CD4-positive, alpha-beta T cell treated with Interleukin-6 for 4 hours (primary cell): ENCODE data around the gene FRMPD3.
"Not testable (repeated sequence)": the region's sequence is repeated elsewhere in the genome, so short reads cannot be mapped to it uniquely, and the experiment has no call there.

Experiments
- DNase-seq: peaks from one replicate; pipeline ENCODE4 v3.0.0-alpha.2; 2020; ENCODE audit warnings: mixed read lengths

FRMPD3 gene

GRCh38 chrX:107448998-107449835 is at the start of gene FRMPD3:
Gene FRMPD3 (plus strand): TSS chrX:107449652. CDS start chrX:107526589, 76,937 bp downstream.
- DNase-seq = no peak

DNA sequence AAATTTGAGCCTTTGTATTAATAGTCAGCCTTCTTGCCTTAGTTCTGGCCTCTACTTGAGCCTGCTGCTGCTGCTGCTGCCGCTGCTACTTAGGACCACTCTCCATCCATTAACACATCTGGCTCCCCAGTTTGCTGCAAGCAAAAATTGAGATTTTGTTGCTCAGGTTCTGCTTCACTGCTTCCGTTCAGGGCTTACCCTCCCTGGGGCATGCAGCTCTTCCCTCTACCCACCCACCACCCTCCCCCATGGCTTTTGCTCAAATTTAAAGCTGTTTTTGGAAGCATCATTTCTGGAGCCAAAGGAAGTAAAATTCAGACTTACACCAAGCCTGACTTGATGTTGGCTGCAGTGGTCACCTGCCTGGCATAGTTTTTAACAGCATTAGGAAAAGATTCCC is 28.9 kb upstream of the FRMPD3 start:
- DNase-seq = no peak

DNA sequence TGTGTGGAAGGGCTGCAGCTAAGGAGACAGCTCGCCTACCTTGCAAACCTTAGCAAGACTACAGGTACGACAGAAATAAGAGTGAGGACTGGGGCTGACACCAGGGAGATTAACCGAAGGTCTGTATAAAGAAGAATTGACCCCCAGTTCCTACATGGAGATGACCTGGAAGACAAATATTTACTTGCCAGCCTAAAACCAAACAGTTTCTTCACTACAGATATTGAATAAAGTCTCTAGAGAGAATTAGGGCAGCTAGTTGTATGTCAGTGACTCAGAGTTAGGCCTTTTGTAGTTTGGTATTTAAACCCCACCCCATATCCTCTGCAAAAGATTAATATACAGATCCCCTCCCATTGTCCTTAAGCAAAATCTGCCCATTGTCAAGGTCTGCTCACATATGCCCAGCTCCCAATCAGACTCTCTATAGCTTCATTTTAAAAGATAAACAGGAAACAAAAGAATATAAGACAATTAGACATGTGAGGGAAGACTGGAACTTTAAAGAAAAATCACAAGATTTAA is 28.1 kb upstream of the FRMPD3 start:
- no peak for DNase-seq

DNA sequence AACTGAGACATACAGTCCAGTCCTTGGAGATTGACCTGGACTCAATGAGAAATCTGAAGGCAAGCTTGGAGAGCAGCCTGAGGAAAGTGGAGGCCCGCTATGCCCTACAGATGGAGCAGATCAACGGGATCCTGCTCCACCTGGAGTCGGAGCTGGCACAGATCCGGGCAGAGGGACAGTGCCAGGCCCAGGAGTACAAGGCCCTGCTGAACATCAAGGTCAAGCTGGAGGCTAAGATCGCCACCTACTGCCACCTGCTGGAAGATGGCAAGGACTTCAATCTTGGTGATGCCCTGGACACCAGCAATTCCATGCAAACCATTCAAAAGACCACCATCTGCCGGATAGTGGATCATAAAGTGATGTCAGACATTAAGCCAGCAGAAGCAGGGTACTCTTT is 20.4 kb upstream of the FRMPD3 start:
- peak; percentile 49 for DNase-seq

DNA sequence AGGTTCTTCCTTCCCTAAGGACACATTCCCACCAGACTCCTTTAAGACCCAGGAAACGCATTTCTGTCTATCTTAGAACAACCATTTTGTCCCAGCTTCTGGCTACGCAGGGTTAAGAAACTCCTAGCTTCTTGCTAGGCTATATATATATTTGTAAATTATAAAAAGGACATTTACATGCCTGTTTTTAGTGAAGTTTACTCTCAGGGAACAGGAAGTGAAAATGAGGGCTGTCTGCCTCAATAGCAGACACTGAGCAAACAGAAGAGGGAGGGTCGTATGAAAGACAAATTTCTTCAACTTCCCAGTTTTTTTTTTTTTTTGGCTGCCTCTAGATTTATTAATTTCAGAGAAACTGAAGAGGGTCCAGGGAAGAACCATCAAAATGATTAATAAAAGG is 9.3 kb upstream of the FRMPD3 start:
- DNase-seq = no peak

GRCh38 chrX:107440692-107441091 is 8.8 kb upstream of the FRMPD3 start:
- no peak for DNase-seq

DNA sequence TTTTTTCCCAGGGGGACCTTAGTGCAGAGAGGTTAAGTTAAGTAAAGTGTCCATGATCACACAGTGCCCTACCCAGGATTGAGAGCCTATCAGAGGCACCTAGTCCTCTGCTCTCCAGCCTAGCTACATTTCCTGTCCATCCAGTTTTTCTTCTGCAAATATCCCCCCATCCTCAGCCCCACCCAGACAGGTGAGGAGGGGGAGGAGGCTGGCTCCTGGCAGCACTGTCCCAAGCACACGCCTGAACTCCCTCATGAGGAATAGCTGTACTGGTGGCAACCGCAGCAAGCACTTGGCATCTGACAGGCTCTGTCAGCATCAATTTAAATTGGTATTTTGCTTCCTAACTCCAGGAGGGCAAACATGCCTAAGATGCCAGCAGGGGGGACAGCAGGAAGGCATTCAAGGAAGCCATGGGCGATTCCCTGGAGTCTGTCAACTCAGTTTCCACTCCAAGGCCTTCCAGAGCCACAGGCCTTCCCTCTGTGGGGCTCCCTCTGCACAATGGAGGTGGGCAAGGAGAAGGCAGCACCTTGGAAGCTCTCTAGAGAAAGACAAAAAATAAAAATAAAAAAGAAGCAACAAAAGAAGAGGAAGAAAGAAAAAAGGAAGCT is 6.4 kb upstream of the FRMPD3 start:
- no peak for DNase-seq

DNA sequence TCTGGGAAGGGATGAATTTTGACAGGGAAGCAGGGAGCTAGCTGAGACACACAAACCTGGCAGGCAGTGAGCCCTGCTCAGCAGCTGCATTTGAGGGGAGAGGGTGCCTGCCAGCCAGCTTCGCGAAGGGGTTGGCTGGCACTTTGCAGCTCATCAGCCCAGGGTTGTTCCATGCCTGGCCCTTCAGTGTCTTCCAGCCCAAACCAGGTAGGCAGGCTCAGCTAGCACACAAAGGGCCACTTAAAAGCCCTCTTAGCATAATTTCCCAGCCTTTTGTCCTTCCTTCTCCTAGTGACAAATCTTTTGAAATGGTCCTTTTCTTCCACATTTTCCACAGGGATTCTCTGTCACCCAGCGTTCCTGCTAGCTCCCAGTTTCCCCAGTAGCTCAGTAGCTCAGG is 4.3 kb upstream of the FRMPD3 start:
- no peak for DNase-seq

DNA sequence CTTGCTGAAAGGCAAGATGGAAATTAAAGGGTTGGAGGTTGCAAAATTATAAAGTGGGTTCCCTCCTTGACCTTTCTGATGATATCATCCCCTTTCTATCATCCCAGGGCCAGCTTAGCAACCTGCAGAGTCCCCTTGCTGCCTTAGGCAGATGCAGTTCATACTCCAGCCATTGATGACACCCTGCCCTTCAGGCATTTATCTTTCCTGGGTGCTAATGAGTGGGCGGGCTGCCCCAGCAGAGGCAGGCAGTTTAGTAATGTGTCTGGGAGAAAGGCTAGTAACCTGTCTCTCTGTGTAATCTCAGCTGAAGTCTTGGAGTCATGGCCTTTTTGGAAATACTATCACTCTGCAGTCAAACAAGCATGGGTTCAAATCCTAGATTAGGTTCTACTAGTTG is 3.8 kb upstream of the FRMPD3 start:
- DNase-seq = no peak

DNA sequence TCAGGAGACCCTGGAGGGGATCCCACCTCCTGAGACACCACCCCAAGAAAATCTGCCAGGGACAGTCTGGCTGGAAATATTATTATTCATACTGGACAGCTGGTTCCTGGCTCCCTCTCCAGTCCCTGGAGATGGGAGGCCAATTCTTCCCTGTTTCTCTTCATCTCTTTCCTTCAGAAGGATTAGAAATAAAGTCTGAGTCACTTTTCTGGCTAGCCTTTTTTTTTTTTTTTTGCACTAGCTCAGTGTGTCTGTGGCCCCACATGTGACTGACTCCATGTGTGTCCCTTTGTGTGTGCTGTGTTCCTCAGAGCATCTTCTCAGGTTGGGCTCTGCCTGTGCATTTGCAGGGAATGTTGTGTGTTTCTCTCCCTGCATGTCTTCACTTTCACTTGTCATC is 1.8 kb upstream of the FRMPD3 start:
- DNase-seq = no peak

DNA sequence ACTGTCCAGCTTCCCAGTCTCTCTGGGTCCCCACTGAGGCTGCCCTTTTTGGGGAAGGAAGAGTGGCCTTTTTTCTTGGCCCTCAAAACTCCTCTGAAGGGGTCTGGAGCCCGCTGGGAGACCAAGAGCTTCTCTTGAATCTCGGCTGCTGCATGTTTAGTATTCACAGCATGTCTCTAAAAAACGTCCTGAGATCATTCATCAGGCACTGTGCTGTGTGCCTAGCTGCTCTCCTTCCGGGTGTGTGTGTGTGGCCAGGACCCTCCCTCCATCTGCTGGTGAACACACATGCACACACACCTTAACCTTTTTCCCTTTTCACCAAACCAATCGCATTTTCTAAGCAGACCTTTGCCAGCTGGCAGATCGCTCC is 841 bp upstream of the FRMPD3 start:
- no peak for DNase-seq

DNA sequence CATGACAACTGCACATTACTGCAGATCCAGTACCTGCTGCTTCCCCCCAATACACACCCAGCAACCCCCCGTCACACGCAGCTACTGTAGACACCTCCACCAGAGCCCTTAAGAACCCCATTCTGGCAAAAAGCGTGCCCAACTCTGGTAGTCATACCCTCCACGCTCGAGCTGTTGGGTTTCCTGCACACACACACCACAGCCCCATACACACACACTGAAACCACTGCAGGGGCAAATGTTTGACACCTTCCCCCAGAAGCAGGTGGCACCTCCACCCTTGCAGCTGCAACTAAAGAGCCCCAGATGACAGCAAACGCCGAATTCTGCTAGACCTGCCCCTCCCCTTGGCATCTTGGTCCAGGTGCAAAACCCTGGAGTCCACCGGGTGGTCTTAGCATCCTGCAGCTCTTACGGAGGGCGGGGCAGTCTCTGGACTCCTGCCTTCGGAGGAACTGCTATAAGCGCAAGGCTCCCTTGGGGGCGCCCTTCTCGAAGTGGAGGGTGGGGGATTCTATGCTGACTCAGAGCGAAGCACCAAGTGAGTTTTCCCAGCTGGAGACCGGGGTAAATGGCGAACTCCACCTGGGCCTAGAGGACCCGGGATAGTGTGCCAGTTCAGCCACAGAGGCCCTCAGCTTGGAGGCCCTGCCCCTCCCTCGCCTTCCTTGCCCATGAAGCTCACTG is 1.5 kb downstream of the FRMPD3 start:
- DNase-seq = no peak

DNA sequence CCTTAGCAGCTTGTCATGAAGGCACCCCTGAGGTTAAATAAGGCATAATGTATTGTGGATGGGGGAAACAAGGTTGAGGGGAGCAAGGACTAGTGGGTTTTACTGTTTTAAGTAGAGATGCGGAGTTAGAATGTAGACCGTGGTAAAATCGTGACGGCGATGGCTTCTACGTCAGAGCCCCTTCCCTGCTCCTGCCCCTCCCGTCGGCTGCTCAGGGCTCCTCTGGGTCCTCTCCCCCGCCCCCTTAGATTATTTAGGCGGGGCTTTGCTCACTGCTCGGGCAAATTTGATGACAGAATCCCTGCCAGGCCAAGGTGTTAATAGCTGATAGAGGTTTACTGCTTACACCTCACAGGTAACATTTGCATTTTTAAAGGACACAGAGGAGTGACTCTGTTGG is 2.3 kb downstream of the FRMPD3 start:
- DNase-seq = no peak

GRCh38 chrX:107452581-107452980 is 3.1 kb downstream of the FRMPD3 start:
- DNase-seq = no peak

- no peak for DNase-seq
Measured at GRCh38 chrX:107454302-107454701, 4.8 kb downstream of the FRMPD3 start.

DNA sequence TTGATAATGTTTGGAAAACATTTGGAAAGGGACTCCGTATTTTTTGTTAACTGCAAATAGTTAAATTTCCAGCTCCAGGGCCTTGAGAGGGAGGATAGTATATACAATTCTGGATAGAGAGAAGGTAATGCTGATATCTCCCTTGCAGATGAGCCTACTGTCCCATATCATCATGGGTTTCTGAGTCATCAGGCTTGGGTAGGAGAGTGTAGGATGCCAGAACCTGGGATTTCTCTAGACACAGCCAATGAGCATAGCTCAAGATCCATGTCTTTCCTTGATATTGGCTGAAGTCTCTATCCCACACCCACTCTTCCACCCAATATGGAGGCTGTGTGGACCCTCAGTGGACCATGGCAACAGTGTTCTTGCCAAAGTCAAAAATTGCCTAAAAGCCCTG is 7.8 kb downstream of the FRMPD3 start:
- DNase-seq = no peak

- no peak for DNase-seq
Measured at GRCh38 chrX:107465932-107466620, 16.6 kb downstream of the FRMPD3 start.

- no peak for DNase-seq
Measured at GRCh38 chrX:107467271-107467670, 17.8 kb downstream of the FRMPD3 start.

- no peak for DNase-seq
Measured at GRCh38 chrX:107470198-107470597, 20.7 kb downstream of the FRMPD3 start.

DNA sequence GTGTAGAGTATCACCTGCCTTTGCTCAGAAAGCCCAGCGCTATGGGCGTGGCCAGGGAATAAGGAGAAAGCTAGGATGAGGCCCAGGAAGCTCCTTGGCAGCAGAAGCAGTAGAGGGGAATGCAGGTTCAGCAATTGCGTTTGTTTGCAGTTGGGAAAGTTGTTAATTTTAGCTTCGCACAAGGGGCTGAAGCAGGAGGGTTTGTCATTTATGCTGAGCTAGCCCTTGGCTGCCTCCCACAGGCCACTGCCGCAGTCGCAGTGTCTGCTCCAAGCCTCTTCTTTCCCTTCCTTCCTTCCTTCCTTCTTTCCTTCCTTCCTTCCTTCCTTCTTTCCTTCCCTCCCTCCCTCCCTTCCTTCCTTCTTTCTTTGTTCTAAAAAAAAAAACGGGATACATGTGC is 21.5 kb downstream of the FRMPD3 start:
- no peak for DNase-seq

GRCh38 chrX:107471420-107471819 is 22.0 kb downstream of the FRMPD3 start:
- DNase-seq = not testable (repeated sequence)

DNA sequence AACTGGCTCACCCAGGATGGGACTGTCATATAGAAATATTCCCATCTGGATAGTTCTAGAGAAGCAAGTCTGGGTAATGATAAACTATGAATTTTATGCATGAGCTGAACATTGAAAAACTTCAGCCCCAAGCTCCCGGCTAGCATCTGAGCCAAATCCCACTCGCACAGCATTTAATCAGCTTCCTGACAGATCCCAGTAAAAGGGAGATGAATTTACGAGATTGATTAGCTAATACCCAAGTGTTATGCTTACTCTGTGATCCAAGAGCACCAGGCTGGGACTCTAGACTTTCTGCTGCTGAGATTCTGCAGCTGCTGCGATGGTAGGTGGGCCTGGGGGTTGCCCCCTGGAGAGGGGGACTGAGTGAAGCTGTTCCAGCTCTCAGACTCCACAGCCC is 28.0 kb downstream of the FRMPD3 start:
- DNase-seq = no peak

DNA sequence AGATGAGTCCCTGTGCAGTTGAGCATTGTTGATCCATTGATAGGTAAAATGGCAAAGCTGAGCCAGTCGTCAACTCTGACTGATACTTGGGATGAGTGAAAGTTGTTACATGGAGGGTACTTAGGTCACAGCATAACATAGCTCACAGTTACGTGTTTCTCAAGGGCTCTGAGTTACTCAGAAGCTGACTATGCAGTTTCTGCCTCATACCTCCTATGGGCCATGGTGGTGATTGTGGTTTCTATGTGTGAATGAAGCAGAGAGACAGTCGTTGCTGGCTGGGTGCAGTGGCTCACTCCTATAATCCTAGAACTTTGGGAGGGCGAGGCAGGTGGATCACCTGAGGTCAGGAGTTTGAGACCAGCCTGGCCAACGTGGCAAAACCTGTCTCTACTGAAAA is 30.8 kb downstream of the FRMPD3 start:
- DNase-seq = no peak
